Liver (tissue), 1 donor: ENCODE measurements around the gene SIKE1.

Experiments used
- YY1 ChIP-seq: IDR thresholded peaks from 2 replicates; pipeline ENCODE4 v1.6.1; 2016; ENCODE audit warnings: antibody characterized with exemption, mild to moderate bottlenecking
- TF ChIP-seq, protein P1 (sequence below): IDR thresholded peaks from 2 replicates; pipeline ENCODE4 v1.6.1; 2016; ENCODE audit warnings: antibody characterized with exemption

GRCh38 chr1:114819869-114820268 is 39.4 kb upstream of the SIKE1 start:
- no peak for TF ChIP-seq YY1
- TF ChIP-seq, protein P1, sequence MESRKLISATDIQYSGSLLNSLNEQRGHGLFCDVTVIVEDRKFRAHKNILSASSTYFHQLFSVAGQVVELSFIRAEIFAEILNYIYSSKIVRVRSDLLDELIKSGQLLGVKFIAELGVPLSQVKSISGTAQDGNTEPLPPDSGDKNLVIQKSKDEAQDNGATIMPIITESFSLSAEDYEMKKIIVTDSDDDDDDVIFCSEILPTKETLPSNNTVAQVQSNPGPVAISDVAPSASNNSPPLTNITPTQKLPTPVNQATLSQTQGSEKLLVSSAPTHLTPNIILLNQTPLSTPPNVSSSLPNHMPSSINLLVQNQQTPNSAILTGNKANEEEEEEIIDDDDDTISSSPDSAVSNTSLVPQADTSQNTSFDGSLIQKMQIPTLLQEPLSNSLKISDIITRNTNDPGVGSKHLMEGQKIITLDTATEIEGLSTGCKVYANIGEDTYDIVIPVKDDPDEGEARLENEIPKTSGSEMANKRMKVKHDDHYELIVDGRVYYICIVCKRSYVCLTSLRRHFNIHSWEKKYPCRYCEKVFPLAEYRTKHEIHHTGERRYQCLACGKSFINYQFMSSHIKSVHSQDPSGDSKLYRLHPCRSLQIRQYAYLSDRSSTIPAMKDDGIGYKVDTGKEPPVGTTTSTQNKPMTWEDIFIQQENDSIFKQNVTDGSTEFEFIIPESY = no peak
